NCI-H524 treated with DMSO at 0.1 percent for 48 hours (cell line): ENCODE measurements around the gene FAM177A1.
"Not testable (repeated sequence)": the region's sequence is repeated elsewhere in the genome, so short reads cannot be mapped to it uniquely, and the experiment has no call there.

Experiments
- DNase-seq: peaks from one replicate; lab custom pipeline; 2025; lab: John Stamatoyannopoulos, UW

FAM177A1 gene

GRCh38 chr14:35061113-35061791 lies 15.2 kb downstream of the FAM177A1 start:
- DNase-seq = not testable (repeated sequence)

DNA sequence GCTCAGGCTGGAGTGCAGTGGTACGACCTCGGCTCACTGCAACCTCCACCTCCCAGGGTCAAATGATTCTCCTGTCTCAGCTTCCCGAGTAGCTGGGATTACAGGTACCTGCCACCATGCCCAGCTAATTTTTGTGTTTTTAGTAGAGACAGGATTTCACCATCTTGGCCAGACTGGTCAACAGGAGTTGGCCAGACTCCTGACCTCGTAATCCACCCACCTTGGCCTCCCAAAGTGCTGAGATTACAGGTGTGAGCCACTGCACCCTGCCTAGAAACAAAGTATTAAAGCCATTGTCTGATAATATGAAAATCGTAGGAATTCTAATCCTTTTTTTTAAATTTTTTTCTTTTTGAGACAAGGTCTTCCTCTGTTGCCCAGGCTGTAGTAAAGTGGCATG lies 19.7 kb downstream of the FAM177A1 start:
- not testable (repeated sequence) for DNase-seq

GRCh38 chr14:35068238-35069012 lies 22.4 kb downstream of the FAM177A1 start:
- no peak for DNase-seq

GRCh38 chr14:35072226-35072625 lies 26.2 kb downstream of the FAM177A1 start:
- DNase-seq = no peak

- DNase-seq = no peak
These were observed 27.4 kb downstream of the FAM177A1 start for GRCh38 chr14:35073486-35073885.

GRCh38 chr14:35078082-35078481 lies 32.0 kb downstream of the FAM177A1 start:
- no peak for DNase-seq

DNA sequence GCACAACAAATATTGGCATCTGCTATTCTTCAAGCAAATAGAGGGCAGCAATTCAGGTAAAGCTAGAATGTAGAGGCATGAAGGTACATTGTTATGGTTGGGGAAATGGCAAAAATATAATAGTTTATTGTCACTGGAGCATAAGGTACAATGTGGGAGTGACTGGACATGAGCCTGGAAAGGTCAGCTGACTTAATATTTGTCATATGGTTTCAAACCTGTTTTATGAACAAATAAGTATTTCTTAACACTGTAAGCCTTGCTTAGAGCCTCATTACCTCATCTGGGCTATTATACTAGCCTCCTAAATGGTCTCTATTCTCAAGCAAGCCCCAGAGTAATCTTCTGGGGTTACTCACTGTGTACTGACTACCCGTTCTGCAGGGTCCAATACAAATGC lies 33.7 kb downstream of the FAM177A1 start:
- no peak for DNase-seq

DNA sequence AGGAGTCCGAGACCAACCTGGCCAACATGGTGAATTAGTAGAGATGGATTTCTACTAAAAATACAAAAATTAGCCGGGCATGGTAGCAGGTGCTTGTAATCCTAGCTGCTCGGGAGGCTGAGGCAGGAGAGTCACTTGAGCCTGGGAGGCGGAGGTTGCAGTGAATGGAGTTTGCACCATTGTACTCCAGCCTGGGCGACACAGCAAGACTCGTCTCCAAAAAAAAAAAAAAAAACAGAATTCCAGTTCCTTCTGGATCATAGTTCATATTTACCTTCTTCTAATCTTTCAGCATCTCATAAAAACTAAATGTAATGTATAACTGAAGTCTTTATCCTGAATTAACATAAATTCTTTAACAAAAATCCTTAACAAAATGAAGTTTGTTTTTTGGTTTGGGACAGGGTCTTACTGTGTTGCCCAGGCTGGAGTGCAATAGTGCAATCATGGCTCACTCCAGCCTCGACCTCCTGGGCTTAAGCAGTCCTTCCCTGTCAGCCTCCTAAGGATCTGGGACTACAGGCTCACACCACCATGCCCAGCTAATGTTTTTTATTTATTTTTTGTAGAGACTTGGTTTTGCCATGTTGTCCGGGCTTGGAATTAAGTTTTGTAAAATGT lies 37.6 kb downstream of the FAM177A1 start:
- no peak for DNase-seq

- no peak for DNase-seq
These were observed 39.4 kb downstream of the FAM177A1 start for GRCh38 chr14:35085441-35085840.

- no peak for DNase-seq
These were observed 42.4 kb downstream of the FAM177A1 start for GRCh38 chr14:35088514-35088913.

DNA sequence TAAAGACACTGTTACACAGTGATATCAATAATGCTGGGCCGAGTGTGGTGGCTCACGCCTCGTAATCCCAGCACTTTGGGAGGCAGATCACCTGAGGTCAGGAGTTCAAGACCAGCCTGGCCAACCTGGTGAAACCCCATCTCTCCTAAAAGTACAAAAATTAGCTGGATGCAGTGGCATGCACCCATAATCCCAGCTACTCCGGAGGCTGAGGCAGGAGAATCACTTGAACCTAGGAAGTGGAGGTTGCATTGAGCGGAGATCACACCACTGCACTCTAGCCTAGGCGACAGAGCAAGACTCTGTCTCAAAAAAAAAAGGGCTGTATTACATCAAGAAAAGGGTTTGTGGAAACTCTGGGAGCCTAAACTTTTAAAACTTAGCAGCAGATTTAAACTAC lies 48.6 kb downstream of the FAM177A1 start:
- not testable (repeated sequence) for DNase-seq

- DNase-seq = no peak
These were observed 61.8 kb downstream of the FAM177A1 start for GRCh38 chr14:35107866-35108265.

GRCh38 chr14:35112641-35113040 lies 66.6 kb downstream of the FAM177A1 start:
- no peak for DNase-seq

DNA sequence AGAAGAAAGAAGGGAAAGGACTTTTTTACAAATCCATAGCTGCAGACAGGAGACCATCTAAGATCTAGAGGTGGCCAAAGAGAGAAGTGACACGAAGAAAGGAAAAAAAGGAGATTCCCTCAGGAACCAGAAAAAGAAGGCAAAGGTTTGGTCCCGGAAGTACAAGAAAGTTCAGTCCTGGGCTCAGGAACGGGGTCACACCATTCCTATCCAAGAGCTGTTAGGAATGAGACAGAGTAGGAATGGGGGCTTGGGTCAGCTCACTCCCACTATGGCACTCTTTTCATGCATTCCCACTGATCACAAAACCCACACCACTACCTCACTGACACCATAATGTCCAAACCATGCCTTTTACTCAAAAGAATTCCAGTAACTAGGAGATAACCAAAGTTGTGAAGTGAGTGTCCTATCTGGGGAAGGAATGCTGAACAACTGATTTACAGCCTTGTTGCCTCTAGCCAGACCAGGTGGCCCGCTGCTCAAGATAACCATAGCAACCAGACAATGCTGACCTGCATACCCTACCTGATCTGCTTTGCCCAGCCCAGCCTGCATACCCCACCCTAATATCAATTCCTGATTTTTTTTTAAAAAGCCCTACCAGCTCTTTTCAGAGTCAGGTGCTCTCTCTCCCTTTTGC lies 67.4 kb downstream of the FAM177A1 start:
- no peak for DNase-seq

- no peak for DNase-seq
These were observed 68.0 kb downstream of the FAM177A1 start for GRCh38 chr14:35114036-35114435.

DNA sequence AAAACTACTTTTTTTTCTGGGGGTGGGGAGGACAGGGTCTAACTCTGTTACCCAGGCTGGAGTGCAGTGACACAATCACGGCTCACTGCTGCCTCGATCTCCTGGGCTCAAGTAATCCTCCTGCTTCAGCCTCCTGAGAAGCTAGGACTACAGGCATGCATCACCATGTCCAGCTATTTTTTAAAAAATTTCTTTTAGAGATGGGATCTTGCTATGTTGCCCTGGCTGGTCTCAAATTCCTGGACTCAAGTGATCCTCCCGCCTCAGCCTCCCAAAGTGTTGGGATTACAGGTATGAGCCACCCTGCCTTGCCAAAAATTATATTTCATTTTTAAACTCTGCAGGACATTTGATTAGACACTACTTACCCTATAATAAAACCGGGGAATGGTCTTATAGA lies 70.2 kb downstream of the FAM177A1 start:
- no peak for DNase-seq

GRCh38 chr14:35117112-35117511 lies 71.0 kb downstream of the FAM177A1 start:
- no peak for DNase-seq

- no peak for DNase-seq
These were observed 75.2 kb downstream of the FAM177A1 start for GRCh38 chr14:35121026-35121886.

DNA sequence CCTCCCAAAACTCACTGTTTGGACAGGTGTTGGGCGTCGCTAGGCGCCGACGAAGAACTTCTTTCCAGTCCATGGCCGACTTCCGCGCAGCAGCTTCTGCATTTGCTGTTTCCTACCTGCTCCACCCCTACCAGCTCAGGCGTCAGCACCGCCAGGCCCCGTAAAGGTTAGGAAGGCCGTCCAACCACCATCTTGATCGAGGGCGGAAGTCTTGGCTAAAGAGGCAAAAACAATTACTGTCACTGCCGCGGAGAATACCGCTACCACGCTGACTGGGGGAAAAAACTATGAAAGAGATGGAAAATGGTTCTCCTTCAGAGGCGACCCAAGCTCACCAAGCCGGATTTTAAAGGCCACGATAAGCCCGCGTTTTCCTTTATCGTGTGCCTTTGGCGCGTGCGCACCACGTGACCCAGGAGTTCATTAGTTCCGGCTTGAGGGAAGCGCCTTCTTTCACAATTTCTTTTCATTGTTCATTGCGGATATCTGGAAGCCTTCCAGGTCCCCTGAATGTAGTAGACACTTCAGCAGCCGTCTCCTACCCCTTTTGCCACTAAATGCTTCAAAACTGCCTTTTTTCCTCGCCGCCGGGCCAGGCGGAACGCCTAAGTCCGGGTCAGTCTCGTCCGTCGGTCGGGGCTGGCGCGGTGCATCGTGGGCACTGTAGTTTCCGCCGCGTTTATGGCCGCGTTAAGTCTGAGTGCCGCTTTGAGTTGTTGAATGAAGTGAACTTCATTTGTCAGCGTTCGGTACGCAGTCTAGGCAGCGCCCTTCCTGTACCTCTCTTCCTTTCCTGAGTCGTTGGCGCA lies 76.0 kb downstream of the FAM177A1 start, which contains the start of the genes PPP2R3C and PRORP:
Gene PPP2R3C (minus strand): TSS at position 104 of the 809 bp plus-strand sequence. CDS start 31 bp downstream, at position 73.
Gene PRORP (plus strand): TSS at position 666 of the 809 bp plus-strand sequence. CDS start 694 bp downstream, outside the sequence.
- peak; percentile 80 for DNase-seq

DNA sequence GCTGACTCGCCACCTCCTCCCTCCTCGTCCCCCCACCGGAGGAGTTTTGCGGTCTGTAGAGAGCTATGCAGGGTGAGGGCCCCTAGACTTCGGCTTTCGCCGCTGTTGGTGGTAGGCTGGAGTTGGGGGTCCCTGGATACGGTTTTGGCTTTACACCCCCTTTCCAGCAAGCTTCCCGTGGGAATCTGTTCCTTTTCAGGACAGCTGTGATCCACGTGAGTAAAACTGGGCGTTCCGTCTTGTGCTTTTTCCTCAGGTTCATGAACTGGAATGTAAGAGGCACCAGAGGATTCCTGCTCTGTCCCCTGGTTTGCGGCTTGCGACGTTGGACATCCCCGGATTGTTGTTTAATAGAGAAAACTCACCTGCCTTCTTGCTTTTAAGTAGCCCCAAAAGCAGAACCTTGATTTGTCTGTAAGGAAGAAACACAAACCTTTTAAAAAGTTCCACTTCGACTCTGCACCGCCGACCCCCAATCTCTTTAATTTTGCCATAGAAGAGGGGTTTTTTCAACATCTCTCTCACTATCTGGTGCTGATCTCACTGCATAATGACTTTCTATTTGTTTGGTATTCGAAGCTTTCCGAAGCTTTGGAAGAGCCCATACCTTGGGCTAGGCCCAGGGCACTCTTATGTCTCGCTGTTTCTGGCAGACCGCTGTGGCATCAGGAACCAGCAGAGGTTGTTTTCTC lies 76.8 kb downstream of the FAM177A1 start:
- DNase-seq = no peak
